Measurements from ENCODE around the gene SLC12A4.
A peak's percentile ranks its signal among the peaks of the same experiment; 100 is the strongest.

The SLC12A4 gene

GRCh38 chr16:67954421-67955196 is 13.8 kb downstream of the SLC12A4 start:
- Histone ChIP-seq H3K9me3 (replicated peaks; ENCODE audit: low read length) (no peaks in the 10 kb centered on the region), H3K4me2 (ENCODE audit: low read length) (no peak overlapping the region), H3K9ac (ENCODE audit: low read depth, low read length) (no peak overlapping the region), H3K4me1 (ENCODE audit: control insufficient read depth, insufficient read depth, low read length) (peaks cover 16% of the 10 kb centered on the region), H3K27me3 (ENCODE audit: control insufficient read depth, insufficient read depth, low read length) (no peaks in the 10 kb centered on the region), H3K4me3 (ENCODE audit: low read length) (no peak overlapping the region), H3K36me3 (ENCODE audit: insufficient read depth, low read length) (peaks cover 78% of the 10 kb centered on the region)

- peaks cover 8% of the 10 kb centered on the region for H3K4me1 ChIP-seq (ENCODE audit: control insufficient read depth, insufficient read depth, low read length)
- H3K9ac ChIP-seq (ENCODE audit: low read depth, low read length): no peak overlapping the region
- H3K36me3 ChIP-seq (ENCODE audit: insufficient read depth, low read length): peaks cover 78% of the 10 kb centered on the region
- no peak overlapping the region for H3K4me2 ChIP-seq (ENCODE audit: low read length)
- H3K9me3 ChIP-seq (replicated peaks; ENCODE audit: low read length): no peaks in the 10 kb centered on the region
- no peak overlapping the region for H3K4me3 ChIP-seq (ENCODE audit: low read length)
- no peaks in the 10 kb centered on the region for H3K27me3 ChIP-seq (ENCODE audit: control insufficient read depth, insufficient read depth, low read length)
Measured at GRCh38 chr16:67953641-67954375, 14.6 kb downstream of the SLC12A4 start.

GRCh38 chr16:67951485-67951884 is 17.0 kb downstream of the SLC12A4 start:
- no peak overlapping the region for H3K4me2 ChIP-seq (ENCODE audit: low read length)
- H3K4me3 ChIP-seq (ENCODE audit: low read length): no peak overlapping the region
- no peak overlapping the region for H3K9ac ChIP-seq (ENCODE audit: low read depth, low read length)
- peaks cover 7% of the 10 kb centered on the region for H3K4me1 ChIP-seq (ENCODE audit: control insufficient read depth, insufficient read depth, low read length)
- H3K36me3 ChIP-seq (ENCODE audit: insufficient read depth, low read length): peaks cover 86% of the 10 kb centered on the region
- no peaks in the 10 kb centered on the region for H3K9me3 ChIP-seq (replicated peaks; ENCODE audit: low read length)
- no peaks in the 10 kb centered on the region for H3K27me3 ChIP-seq (ENCODE audit: control insufficient read depth, insufficient read depth, low read length)

- Histone ChIP-seq H3K4me3 (ENCODE audit: low read length) (no peak overlapping the region), H3K9me3 (replicated peaks; ENCODE audit: low read length) (no peaks in the 10 kb centered on the region), H3K4me2 (ENCODE audit: low read length) (no peak overlapping the region), H3K36me3 (ENCODE audit: insufficient read depth, low read length) (peaks cover 95% of the 10 kb centered on the region), H3K27me3 (ENCODE audit: control insufficient read depth, insufficient read depth, low read length) (no peaks in the 10 kb centered on the region), H3K9ac (ENCODE audit: low read depth, low read length) (no peak overlapping the region), H3K4me1 (ENCODE audit: control insufficient read depth, insufficient read depth, low read length) (peaks cover 12% of the 10 kb centered on the region)
Measured at GRCh38 chr16:67950335-67950843, 18.0 kb downstream of the SLC12A4 start.

GRCh38 chr16:67949645-67950044 is 18.8 kb downstream of the SLC12A4 start:
- Histone ChIP-seq H3K4me2 (ENCODE audit: low read length) (no peak overlapping the region), H3K36me3 (ENCODE audit: insufficient read depth, low read length) (peaks cover 95% of the 10 kb centered on the region), H3K4me3 (ENCODE audit: low read length) (no peak overlapping the region), H3K9me3 (replicated peaks; ENCODE audit: low read length) (no peaks in the 10 kb centered on the region), H3K4me1 (ENCODE audit: control insufficient read depth, insufficient read depth, low read length) (peaks cover 17% of the 10 kb centered on the region), H3K27me3 (ENCODE audit: control insufficient read depth, insufficient read depth, low read length) (no peaks in the 10 kb centered on the region), H3K9ac (ENCODE audit: low read depth, low read length) (no peak overlapping the region)

- H3K4me1 ChIP-seq (ENCODE audit: control insufficient read depth, insufficient read depth, low read length): peaks cover 23% of the 10 kb centered on the region
- H3K4me3 ChIP-seq (ENCODE audit: low read length): no peak overlapping the region
- no peak overlapping the region for H3K9ac ChIP-seq (ENCODE audit: low read depth, low read length)
Measured at GRCh38 chr16:67948015-67948414, 20.4 kb downstream of the SLC12A4 start.

GRCh38 chr16:67946966-67947558 is 21.4 kb downstream of the SLC12A4 start:
- Histone ChIP-seq H3K9me3 (replicated peaks; ENCODE audit: low read length) (no peaks in the 10 kb centered on the region), H3K4me1 (ENCODE audit: control insufficient read depth, insufficient read depth, low read length) (peaks cover 23% of the 10 kb centered on the region), H3K4me2 (ENCODE audit: low read length) (no peak overlapping the region), H3K27me3 (ENCODE audit: control insufficient read depth, insufficient read depth, low read length) (no peaks in the 10 kb centered on the region), H3K4me3 (ENCODE audit: low read length) (no peak overlapping the region), H3K9ac (ENCODE audit: low read depth, low read length) (no peak overlapping the region), H3K36me3 (ENCODE audit: insufficient read depth, low read length) (peaks cover 96% of the 10 kb centered on the region)

More at GRCh38 chr16:67948015-67948414, 20.4 kb downstream of the SLC12A4 start:
- Histone ChIP-seq H3K36me3 (ENCODE audit: insufficient read depth, low read length) (peaks cover 94% of the 10 kb centered on the region), H3K4me2 (ENCODE audit: low read length) (no peak overlapping the region), H3K9me3 (replicated peaks; ENCODE audit: low read length) (no peaks in the 10 kb centered on the region), H3K27me3 (ENCODE audit: control insufficient read depth, insufficient read depth, low read length) (no peaks in the 10 kb centered on the region)

- Histone ChIP-seq H3K4me1 (ENCODE audit: control insufficient read depth, insufficient read depth, low read length) (peaks cover 23% of the 10 kb centered on the region), H3K27me3 (ENCODE audit: control insufficient read depth, insufficient read depth, low read length) (no peaks in the 10 kb centered on the region), H3K36me3 (ENCODE audit: insufficient read depth, low read length) (peaks cover 96% of the 10 kb centered on the region), H3K9ac (ENCODE audit: low read depth, low read length) (no peak overlapping the region), H3K9me3 (replicated peaks; ENCODE audit: low read length) (no peaks in the 10 kb centered on the region), H3K4me2 (ENCODE audit: low read length) (no peak overlapping the region), H3K4me3 (ENCODE audit: low read length) (no peak overlapping the region)
Measured at GRCh38 chr16:67946128-67946569, 22.3 kb downstream of the SLC12A4 start.

- no peaks in the 10 kb centered on the region for H3K27me3 ChIP-seq (ENCODE audit: control insufficient read depth, insufficient read depth, low read length)
- no peak overlapping the region for H3K4me3 ChIP-seq (ENCODE audit: low read length)
- no peak overlapping the region for H3K9ac ChIP-seq (ENCODE audit: low read depth, low read length)
- H3K36me3 ChIP-seq (ENCODE audit: insufficient read depth, low read length): peaks cover 95% of the 10 kb centered on the region
- peaks cover 23% of the 10 kb centered on the region for H3K4me1 ChIP-seq (ENCODE audit: control insufficient read depth, insufficient read depth, low read length)
- H3K4me2 ChIP-seq (ENCODE audit: low read length): no peak overlapping the region
- H3K9me3 ChIP-seq (replicated peaks; ENCODE audit: low read length): no peaks in the 10 kb centered on the region
Measured at GRCh38 chr16:67945392-67945933, 23.0 kb downstream of the SLC12A4 start.

GRCh38 chr16:67944690-67945391 is 23.6 kb downstream of the SLC12A4 start:
- Histone ChIP-seq H3K9me3 (replicated peaks; ENCODE audit: low read length) (no peaks in the 10 kb centered on the region), H3K9ac (ENCODE audit: low read depth, low read length) (peak overlapping the region; percentile 54), H3K4me1 (ENCODE audit: control insufficient read depth, insufficient read depth, low read length) (peaks cover 23% of the 10 kb centered on the region), H3K4me2 (ENCODE audit: low read length) (no peak overlapping the region), H3K4me3 (ENCODE audit: low read length) (no peak overlapping the region), H3K36me3 (ENCODE audit: insufficient read depth, low read length) (peaks cover 95% of the 10 kb centered on the region), H3K27me3 (ENCODE audit: control insufficient read depth, insufficient read depth, low read length) (no peaks in the 10 kb centered on the region)

Data from skeletal muscle satellite cell (primary cell).